HG02852 (cell line): ENCODE measurements around the gene SYCP1.
"Not testable (repeated sequence)": the region's sequence is repeated elsewhere in the genome, so short reads cannot be mapped to it uniquely, and the experiment has no call there.

ENCODE experiments used
- ATAC-seq: cut with Tn5 transposase; IDR thresholded peaks from one replicate; pipeline ENCODE4 v1.9.1; 2021; ENCODE audit warnings: mild to moderate bottlenecking, moderate library complexity; ENCODE audit not compliant: unreplicated experiment

SYCP1 gene, protein sequence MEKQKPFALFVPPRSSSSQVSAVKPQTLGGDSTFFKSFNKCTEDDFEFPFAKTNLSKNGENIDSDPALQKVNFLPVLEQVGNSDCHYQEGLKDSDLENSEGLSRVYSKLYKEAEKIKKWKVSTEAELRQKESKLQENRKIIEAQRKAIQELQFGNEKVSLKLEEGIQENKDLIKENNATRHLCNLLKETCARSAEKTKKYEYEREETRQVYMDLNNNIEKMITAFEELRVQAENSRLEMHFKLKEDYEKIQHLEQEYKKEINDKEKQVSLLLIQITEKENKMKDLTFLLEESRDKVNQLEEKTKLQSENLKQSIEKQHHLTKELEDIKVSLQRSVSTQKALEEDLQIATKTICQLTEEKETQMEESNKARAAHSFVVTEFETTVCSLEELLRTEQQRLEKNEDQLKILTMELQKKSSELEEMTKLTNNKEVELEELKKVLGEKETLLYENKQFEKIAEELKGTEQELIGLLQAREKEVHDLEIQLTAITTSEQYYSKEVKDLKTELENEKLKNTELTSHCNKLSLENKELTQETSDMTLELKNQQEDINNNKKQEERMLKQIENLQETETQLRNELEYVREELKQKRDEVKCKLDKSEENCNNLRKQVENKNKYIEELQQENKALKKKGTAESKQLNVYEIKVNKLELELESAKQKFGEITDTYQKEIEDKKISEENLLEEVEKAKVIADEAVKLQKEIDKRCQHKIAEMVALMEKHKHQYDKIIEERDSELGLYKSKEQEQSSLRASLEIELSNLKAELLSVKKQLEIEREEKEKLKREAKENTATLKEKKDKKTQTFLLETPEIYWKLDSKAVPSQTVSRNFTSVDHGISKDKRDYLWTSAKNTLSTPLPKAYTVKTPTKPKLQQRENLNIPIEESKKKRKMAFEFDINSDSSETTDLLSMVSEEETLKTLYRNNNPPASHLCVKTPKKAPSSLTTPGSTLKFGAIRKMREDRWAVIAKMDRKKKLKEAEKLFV

DNA sequence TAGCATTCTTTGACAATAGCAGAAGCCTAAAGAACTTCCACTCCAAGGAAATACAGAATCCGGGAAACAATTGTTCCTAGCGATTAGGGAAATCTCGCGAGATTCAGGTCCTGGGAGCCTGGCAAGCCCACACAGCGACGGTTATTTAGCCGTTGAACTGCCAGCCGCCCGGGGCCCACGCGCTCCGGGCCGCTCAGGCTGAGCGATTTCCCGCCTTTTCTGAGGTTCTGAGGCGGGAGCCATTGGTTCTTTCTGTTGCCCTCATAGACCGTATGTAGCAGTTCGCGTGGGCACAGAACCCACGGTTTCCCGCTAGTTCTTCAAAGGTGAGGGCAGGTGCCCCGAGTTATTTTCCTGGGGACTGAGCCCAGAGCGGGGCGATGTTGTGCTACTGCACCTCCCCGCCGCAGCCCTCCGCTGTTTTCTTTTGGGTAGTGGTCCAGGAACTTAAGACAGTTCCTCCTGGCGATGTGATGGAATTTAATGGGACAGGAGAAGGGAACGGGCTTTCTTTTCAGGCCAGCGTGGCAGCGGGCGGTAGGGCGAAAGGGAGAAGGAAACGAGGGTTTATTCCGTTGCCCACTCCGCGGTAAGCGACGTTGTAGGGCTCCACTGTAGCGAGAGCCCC is at the start of gene SYCP1:
TSS of gene SYCP1 (plus strand) at position 171 of the 628 bp plus-strand sequence. CDS start 602 bp downstream, outside the sequence.
- no peak for ATAC-seq

DNA sequence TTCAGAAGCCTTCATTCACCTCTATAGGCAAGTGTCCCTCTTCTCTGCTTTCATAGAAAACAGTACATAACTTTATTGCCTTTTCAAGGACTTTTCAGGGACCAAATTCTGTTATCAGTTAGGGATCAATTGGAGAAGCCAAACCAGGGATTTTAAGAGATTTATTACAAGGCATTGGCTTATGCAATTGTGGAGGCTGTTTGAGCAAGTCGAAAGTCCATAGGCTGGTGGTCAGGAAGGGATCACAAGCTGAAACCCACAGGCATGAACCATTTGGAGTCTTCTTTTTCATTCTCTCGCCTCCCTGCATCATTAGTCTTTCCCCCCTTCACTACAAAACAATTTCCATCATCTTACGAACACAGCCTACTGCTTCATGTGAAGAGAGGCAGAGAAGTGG is 34.8 kb upstream of the SYCP1 start:
- no peak for ATAC-seq

DNA sequence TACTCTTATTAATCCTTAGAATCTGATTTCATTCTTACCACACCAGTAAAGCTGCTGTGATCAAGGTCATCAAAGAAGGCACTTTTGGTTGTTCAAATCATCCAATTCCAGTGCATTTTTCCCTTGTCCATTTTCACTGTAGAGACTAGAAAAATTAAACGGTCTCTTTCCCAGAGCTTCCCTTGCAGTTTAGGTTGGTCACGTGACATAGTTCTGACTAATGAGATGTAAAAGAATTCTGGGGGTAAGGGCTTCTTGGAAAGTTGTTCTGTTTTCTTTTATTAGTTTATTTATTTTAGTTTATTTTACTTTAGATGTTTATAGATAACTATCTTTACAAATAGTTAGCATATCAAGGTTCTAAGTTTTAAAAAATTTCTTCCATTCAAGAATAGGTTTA is 34.3 kb upstream of the SYCP1 start:
- no peak for ATAC-seq

DNA sequence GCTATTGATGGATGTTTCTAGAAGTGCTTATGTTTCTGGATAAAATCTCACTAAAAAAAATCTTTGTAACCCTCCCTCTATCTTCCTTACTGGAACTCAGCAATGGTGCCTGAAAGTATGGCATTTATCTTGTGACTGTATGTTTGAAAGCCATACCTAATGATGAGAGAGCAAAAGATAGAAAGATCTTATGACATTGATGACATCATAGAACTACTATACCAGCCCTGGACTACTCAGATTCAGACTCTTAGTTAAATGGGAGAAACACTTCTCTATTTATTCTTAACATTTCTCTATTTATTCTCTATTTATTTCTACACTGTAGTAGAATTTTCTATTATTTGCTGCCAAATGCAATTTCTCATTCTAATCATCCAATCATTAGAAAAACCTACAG is 32.7 kb upstream of the SYCP1 start:
- no peak for ATAC-seq

DNA sequence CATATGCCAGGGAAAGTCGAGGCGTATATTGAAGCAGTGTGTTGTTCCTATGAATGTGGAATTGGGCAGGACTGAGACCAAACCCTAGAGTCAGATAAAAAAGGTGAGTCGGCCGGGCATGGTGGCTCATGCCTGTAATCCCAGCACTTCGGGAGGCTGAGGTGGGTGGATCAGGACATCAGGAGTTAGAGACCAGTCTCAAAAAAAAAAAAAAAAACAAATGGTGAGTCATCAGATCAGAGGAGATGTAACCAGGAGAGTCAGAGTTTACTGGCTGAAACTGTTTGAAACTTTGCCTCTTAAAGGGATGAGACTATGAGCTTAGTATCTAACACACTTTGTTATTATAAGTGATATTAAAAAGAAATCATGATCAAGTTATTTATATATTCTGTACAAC is 26.4 kb upstream of the SYCP1 start:
- no peak for ATAC-seq

DNA sequence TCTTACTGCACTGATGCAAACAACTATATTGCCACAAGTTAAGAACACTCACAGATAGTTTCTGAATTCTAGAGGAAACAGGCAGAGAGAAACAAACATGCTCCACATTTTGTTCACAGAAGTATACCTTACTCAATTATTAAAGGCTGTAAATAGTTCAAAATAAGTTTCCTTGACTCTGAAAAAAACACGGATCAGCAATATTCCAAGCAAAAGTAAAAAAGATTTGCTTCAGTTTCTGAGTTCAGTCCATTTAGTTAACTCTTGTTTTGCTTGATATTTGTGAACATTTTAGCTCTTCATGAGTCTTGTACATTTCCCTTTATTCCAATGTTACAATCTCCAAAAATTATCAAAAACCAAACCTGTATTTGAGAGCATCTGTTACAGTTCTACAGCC is 24.6 kb upstream of the SYCP1 start:
- ATAC-seq, result not testable (repeated sequence)

DNA sequence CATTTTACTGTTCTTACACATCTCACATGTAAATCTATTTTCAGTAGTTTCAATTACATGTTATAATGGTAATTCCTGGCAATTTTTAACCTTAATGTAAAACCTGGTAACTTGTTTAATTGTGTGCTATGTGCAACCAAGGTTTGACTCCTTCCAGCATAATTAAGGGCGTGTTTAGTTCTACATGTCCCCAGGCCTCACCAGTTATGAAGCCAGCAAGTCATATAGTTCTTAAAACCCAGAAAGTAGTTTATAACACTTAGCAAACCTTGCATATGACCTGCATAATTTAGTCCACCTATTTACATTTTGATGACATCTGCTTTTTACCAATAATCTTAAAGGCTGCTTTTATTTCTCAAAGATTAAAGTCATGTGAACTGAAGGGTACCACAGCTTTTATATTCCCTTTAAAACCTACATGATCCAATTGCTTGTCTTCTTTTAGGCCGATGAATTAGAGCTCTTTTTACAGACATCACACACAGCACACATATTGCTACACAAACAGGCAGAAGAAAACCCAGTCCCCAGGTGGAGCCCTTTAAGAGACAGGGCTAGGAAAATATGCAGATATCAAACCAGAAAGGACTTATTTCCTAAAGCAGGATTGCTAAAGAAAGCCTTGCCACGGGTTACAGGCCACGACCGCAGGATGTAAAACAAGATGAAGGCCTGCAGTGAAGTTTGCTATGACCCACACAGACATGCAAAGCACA is 23.2 kb upstream of the SYCP1 start:
- ATAC-seq, result no peak

DNA sequence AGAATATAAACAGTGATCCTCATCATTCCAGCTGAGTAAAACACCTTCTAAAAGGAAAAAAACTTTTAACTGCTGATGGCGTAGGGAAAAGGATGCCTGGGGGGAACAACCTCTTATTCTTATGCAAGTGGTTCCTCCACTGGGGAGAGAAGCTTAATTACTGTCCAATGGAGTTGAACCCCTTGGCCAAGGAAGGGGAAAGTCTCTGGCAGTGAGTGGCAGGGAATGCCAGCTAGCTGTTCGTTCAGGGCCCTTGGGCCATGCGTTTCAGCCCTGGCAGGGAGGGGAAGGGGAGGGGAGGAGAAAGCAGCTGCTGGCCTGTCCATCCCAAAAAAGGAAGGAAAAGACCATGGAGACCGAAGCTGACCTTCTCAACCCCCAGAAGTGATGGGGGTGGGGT is 22.6 kb upstream of the SYCP1 start:
- ATAC-seq, result no peak

DNA sequence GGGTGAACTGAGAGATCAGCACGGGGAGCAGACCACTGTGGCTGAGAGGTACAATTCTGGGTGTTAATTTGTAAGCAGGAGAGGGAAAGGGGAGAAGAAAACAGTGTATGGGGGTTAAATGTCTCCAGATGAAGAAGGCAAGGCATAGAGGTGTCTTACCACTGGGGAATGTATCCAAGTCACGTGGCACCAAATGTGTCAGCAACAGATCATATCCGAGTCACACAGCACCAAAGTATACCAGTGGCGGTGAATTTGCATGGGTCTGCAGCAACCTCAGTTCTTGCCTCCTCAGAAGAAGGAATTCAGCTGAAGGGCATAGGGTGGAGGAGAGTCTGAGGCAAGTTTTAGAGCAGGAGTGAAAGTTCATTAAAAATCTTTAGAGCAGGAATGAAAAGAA is 21.2 kb upstream of the SYCP1 start:
- no peak for ATAC-seq

DNA sequence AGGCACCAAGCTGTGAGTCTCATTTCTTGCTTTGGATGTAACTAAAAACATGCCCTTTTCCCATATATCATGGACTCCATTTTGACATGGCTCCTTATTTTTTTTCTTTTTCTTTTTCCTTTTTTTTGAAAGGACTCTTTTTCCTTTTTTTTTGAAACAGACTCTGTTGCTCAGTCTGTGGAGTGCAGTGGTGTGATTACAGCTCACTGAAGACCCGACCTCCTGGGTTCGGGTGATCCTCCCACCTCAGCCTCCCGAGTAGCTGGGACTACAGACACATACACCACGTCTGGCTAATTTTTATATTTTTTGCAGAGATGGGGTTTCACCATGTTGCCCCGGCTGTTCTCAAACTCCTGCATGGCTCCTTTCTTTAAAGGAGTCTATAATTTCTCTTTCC is 10.4 kb upstream of the SYCP1 start:
- no peak for ATAC-seq

DNA sequence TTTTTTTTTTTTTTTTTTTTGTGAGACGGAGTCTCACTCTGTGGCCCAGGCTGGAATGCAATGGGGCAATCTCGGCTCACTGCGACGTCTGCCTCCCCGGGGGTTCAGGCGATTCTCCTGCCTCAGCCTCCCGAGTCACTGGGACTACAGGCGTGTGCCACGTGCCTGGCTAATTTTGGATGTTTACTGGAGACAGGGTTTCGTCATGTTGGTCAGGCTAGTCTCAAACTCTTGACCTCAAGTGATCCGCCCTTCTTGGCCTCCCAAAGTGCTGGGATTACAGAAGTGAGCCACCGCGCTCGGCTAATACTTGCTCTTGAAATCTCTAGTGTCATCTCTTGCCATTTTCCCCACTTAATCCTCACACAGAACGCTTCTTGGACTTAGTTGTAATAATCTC is 1.1 kb upstream of the SYCP1 start:
- no peak for ATAC-seq

DNA sequence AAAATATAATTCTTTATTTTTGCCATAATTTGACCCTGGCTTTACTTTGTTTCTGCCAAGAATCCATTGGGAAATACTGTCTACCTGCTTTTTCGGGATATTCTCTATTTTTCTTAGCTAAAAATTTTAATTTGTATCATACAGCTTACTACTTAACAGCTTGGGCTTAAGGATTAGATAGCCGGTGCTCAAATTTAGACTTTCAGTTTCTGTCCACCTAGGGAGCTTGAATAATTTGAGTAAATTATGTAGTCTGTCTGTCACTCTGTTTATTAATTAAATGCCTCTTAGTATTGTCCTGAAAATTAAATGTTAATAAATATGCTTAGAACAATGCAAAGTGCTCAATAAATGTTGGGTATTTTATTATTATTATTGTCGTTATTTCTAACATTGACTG is 6.7 kb downstream of the SYCP1 start:
- ATAC-seq, result no peak

DNA sequence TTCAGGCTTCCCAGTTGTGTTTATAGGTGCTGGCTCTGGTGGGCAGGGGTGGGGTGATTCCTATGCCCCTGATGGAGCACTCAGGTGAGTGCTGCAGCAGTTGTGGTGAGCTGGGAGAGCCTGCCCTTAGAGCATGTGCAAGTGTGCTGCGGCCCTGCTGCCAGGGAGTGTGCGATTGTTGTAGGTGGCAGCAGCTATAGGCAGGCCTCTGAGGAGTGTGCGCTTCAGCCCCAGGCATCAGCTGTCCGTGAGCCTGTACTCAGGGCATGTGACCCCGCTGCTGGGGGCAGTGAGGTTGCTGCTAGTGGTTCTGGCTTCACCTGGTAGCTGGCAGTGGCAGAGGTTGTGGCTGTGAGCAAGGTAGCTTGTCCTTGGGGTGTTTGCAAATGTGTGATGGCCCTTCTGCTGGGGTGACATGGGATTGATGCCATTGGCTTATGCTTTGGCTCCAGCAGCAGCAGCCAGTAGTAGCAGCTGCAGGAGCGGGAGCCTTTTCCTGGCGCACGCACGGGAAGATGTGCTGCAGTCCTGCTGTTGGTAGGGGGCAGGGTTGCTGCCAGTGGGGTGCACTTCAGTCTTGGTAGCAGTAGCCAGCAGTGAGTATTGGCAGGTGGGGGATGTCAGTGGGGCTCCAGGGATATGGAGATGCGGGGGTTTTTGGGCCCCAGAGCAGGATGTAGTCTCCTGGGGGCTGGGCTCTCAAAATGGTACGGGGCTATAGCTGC is 37.7 kb downstream of the SYCP1 start:
- no peak for ATAC-seq

DNA sequence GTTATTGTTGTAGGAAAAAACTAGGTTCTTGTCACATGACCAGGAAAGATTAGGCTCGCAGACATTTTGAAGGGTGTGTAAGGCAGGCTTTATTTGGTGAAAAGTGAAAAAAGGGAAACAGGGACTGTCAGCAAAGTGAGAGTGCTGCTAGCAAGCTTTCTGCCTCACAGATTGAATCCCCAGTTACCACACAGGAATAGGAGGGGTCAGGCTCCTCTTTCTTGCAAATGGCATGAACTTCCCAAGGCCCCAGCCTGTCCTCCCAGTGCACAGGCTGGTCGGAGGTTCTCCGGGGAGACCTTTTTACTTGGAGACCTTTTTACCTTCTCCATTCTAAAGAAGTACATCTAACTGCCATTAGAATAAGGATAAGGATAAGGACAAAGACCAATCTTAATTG is 42.1 kb downstream of the SYCP1 start:
- no peak for ATAC-seq

DNA sequence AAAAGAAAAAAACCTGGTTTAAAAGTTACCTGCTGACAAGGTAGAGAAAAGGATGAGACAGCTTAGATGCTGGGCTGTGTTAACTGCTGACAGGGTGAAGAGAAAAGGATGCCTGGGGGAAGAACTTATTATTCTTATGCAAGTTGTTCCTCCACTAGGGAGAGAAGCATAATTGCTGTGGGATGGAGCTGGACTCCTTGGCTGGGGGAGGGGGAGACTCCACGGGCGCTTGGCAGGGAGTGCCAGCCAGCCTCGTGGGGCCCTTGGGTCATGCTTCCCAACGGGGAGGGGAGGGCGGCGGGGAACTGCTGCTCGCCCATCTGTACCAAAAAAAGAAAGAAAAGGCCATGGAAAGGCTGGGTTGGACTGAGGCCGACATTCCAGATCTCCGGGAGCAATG is 47.2 kb downstream of the SYCP1 start:
- no peak for ATAC-seq

DNA sequence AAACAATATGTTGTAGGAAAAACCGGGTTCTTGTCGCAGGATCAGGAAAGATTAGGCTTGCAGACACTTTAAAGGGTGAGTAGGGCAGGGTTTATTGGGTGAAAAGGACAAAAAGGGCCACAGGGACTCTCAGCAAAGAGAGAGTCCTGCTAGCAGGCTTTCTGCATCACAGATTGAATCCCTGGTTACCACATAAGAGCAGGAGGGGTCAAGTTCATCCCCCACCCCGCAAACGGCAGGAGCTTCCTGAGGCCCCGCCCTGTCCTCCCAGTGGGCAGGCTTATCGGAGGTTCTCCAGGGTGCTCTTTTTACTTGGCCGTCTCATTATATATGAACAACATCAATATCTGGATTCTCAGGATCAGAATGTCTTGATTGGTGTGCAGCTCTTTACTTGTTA is 47.7 kb downstream of the SYCP1 start:
- no peak for ATAC-seq

DNA sequence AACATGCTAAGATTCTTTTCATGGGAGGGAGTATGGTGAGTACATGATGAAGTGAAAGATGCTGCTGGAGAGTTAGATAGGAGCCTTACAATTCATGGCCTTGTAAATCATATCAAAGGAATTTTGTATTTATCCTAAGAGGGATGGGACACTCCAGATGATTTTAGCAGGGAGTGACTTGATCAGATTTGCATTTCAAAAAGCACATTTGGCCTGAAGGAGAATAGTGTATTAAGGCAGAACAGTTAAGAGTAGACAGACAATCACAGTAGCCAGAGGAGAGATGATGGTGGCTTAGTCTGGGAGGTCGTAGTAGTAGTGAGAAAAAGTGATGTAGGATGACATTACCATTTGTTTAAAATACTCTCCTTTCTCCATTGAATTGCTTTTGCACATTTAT is 48.8 kb downstream of the SYCP1 start:
- ATAC-seq, result no peak

DNA sequence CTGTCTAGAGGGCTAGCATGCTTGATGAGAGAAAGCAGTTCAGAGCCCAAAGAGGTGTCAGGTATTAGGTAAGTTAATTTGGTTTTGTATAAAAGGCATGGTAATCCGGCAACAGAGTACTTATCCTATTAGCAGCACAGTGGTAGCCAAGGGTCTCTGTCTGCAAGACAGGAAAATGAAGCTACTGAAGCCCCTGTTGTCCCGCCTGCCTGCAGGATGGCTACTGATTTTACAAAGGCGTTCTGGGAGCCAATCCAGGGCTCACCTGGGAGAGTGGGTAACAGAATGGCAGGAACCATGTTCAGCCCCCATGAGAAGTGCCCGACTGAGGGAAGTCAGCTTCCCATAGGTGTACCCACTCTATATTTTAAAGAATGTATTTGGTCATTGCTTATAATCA is 61.1 kb downstream of the SYCP1 start:
- ATAC-seq, result not testable (repeated sequence)

DNA sequence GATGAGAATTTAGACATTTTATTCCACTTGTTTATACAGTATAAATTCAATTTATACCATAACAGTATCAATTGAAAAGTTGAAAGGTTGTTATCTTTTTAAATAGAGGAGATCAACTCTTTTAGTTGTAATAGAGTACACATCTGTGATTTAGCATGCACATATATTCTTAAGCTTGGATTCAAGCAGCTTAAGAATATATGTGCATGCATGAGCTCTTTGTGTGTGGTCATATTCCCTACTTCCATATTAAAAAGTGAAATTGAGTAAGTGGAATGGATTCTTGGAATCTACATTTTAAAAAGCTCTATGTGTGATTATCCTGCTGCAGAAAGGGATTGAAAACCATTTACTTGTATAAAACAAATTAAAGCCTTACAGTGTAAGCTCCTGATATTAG is 71.9 kb downstream of the SYCP1 start:
- ATAC-seq, result no peak

DNA sequence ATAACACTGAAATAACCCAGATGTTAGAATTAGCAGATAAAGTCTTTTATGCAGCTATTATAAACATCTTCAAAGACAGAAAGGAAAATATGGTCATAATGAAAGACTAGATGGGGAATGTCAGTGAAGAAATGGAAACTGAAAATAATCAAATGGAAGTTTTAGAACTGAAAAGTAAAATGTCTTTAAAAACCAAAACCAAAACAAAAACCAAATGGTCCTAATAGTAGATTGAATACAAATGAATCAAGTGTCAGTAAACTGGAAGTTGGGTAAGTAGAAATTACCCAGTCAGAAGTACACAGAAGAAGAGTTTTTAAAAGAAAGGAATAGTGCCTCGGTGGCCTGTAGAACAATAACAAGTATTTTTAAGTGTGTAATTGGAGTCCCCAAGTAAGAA is 72.7 kb downstream of the SYCP1 start:
- no peak for ATAC-seq
